Measurements from ENCODE around the gene P2RY8.
"Not testable (repeated sequence)": the region's sequence is repeated elsewhere in the genome, so short reads cannot be mapped to it uniquely, and the experiment has no call there.

P2RY8 gene

DNA sequence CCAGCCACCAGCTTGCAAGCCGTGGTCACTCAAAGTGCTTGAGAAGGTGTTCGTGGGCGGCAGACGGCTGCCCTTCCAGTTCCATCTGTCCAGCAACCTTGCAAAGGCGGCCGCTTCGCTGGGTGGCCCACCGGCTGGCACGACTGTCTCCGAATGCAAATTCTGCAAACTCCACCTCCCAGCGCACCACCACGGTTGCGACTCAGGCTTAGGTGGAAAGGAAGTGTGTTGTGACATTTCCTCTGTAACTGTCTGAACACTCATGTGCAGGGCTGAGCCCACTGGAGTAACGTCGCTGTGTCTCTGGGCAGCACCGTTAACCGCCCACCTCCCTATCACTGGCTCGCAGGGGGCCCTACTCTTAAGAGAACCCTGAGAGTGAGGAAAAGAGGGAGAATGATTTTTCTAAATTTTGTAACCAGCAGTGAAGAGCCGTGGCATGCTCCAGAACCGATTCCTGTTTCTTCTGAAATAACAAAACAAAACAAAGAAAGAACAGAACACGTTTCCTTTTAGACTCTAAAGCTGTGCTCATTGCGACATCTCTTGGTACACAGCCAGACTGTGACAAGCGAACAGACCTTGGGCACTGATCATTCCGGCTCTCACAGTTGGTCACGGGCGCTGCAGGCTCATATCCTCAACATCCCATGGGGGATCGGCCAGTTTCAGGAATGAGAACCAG, at the start of gene P2RY8:
Gene P2RY8 (minus strand): TSS at position 155 of the 685 bp plus-strand sequence. CDS start 70,627 bp downstream, outside the sequence.
- peak within 1 kb of the TSS; percentile 88 for H3K27ac Mint-ChIP-seq
- H3K27me3 Mint-ChIP-seq, result no peaks in the 10 kb centered on the region
- H3K4me3 Mint-ChIP-seq, result peak within 1 kb of the TSS; percentile 76
- H3K9me3 Mint-ChIP-seq, result no peaks in the 10 kb centered on the region
- no peaks in the 10 kb centered on the region for H3K36me3 Mint-ChIP-seq (ENCODE audit: low read depth)
- intact Hi-C loops (cut with micrococcal nuclease), result loop anchor here (1.0 to 5.0 kb wide), 3 partner anchors 35 to 83 kb away; no protein-coding TSS in a partner anchor
- peaks cover 37% of the 10 kb centered on the region for H3K4me1 Mint-ChIP-seq (ENCODE audit: low read depth)

DNA sequence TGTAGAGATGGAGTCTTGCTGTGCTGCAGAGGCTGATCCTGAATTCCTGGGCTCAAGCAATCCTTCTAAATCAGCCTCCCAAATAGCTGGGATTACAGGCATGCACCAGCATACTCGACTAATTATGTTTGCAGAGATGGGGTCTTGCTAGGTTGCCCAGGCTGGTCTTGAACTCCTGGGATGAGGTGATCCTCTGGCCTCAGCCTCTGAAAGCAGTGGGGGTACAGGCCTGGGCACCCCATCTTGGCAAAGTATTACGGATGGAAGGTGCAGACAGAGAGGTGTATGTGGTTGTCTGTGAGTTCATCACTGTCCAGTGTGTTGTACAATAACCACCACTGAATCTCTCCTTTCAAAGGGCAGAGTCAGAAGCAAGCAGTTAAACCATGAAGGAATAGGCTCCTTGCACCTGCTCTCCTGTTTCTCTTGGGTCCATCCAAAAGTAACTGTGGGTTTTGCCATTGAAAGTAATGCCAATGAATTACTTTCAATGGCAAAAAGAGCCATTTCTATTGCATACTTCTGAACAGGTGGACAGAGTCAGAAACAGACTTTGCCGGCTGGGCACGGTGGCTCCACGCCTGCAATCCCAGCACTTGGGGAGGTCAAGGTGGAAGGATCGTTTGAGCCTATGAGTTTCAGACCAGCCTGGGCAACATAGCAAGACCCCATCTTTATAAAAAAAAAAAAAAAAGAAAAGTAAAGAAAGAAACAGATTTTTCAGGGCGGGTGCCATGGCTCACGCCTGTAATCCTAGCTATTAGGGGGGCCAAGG, 47.4 kb upstream of the P2RY8 start:
- H3K27me3 Mint-ChIP-seq, result no peaks in the 10 kb centered on the region
- H3K4me3 Mint-ChIP-seq, result no peak overlapping the region
- H3K9me3 Mint-ChIP-seq, result no peaks in the 10 kb centered on the region
- H3K27ac Mint-ChIP-seq, result no peak overlapping the region
- H3K36me3 Mint-ChIP-seq (ENCODE audit: low read depth), result no peaks in the 10 kb centered on the region
- intact Hi-C loops (cut with micrococcal nuclease), result loop anchor here (5.0 kb wide), 1 partner anchor 47 kb away; the partner anchor contains the start of gene P2RY8
- peaks cover 13% of the 10 kb centered on the region for H3K4me1 Mint-ChIP-seq (ENCODE audit: low read depth)

GRCh38 chrX:1582686-1583437, 45.9 kb upstream of the P2RY8 start:
- intact Hi-C loops (cut with micrococcal nuclease), result loop anchor here (5.0 kb wide), 1 partner anchor 46 kb away; the partner anchor contains the start of gene P2RY8
- Mint-ChIP-seq H3K27me3 (no peaks in the 10 kb centered on the region), H3K27ac (peak overlapping the region; percentile 61), H3K9me3 (no peaks in the 10 kb centered on the region), H3K4me3 (no peak overlapping the region), H3K4me1 (ENCODE audit: low read depth) (peaks cover 13% of the 10 kb centered on the region), H3K36me3 (ENCODE audit: low read depth) (no peaks in the 10 kb centered on the region)

GRCh38 chrX:1581132-1581531, 44.1 kb upstream of the P2RY8 start:
- Mint-ChIP-seq H3K9me3 (no peaks in the 10 kb centered on the region), H3K36me3 (ENCODE audit: low read depth) (no peaks in the 10 kb centered on the region), H3K27ac (no peak overlapping the region), H3K27me3 (no peaks in the 10 kb centered on the region), H3K4me3 (no peak overlapping the region), H3K4me1 (ENCODE audit: low read depth) (peaks cover 13% of the 10 kb centered on the region)
- intact Hi-C loops (cut with micrococcal nuclease), result loop anchor here (1.0 to 5.0 kb wide), 2 partner anchors 44 to 127 kb away; partner anchors contain the start of gene P2RY8

GRCh38 chrX:1578511-1579173, 41.7 kb upstream of the P2RY8 start:
- H3K4me3 Mint-ChIP-seq, result no peak overlapping the region
- intact Hi-C loops (cut with micrococcal nuclease), result no loop called here
- peaks cover 12% of the 10 kb centered on the region for H3K4me1 Mint-ChIP-seq (ENCODE audit: low read depth)
- H3K27ac Mint-ChIP-seq, result no peak overlapping the region
- H3K36me3 Mint-ChIP-seq (ENCODE audit: low read depth), result no peaks in the 10 kb centered on the region
- H3K9me3 Mint-ChIP-seq, result no peaks in the 10 kb centered on the region
- H3K27me3 Mint-ChIP-seq, result no peaks in the 10 kb centered on the region

- no peaks in the 10 kb centered on the region for H3K9me3 Mint-ChIP-seq
- H3K27me3 Mint-ChIP-seq, result no peaks in the 10 kb centered on the region
- peaks cover 4% of the 10 kb centered on the region for H3K4me1 Mint-ChIP-seq (ENCODE audit: low read depth)
- no peak overlapping the region for H3K4me3 Mint-ChIP-seq
- no peak overlapping the region for H3K27ac Mint-ChIP-seq
- intact Hi-C loops (cut with micrococcal nuclease), result no loop called here
- H3K36me3 Mint-ChIP-seq (ENCODE audit: low read depth), result no peaks in the 10 kb centered on the region
Measured at GRCh38 chrX:1577845-1578244, 40.9 kb upstream of the P2RY8 start.

GRCh38 chrX:1576201-1576992, 39.4 kb upstream of the P2RY8 start:
- intact Hi-C loops (cut with micrococcal nuclease), result no loop called here
- Mint-ChIP-seq H3K36me3 (ENCODE audit: low read depth) (no peaks in the 10 kb centered on the region), H3K27me3 (no peaks in the 10 kb centered on the region)

DNA sequence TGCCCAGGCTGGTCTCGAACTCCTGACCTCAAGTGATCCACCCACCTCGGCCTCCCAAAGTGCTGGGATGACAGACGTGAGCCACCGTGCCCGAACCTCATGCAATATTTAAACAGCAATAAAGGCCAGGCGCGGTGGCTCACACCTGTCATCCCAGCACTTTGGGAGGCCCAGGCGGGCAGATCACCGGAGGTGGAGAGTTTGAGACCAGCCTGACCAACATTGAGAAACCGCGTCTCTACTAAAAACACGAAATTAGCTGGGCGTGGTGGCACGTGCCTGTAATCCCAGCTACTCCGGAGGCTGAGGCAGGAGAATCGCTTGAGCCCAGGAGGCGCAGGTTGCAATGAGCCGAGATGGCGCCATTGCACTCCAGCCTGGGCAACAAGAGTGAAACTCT, 37.2 kb upstream of the P2RY8 start:
- intact Hi-C loops (cut with micrococcal nuclease); H3K36me3 Mint-ChIP-seq (ENCODE audit: low read depth); H3K27ac Mint-ChIP-seq; H3K9me3 Mint-ChIP-seq; H3K4me3 Mint-ChIP-seq: not testable (repeated sequence)
- Mint-ChIP-seq H3K27me3 (peaks cover 14% of the 10 kb centered on the region), H3K4me1 (ENCODE audit: low read depth) (peaks cover 11% of the 10 kb centered on the region)

More at GRCh38 chrX:1576201-1576992, 39.4 kb upstream of the P2RY8 start:
- Mint-ChIP-seq H3K27ac (no peak overlapping the region), H3K9me3 (no peaks in the 10 kb centered on the region), H3K4me3 (no peak overlapping the region), H3K4me1 (ENCODE audit: low read depth) (no peaks in the 10 kb centered on the region)

DNA sequence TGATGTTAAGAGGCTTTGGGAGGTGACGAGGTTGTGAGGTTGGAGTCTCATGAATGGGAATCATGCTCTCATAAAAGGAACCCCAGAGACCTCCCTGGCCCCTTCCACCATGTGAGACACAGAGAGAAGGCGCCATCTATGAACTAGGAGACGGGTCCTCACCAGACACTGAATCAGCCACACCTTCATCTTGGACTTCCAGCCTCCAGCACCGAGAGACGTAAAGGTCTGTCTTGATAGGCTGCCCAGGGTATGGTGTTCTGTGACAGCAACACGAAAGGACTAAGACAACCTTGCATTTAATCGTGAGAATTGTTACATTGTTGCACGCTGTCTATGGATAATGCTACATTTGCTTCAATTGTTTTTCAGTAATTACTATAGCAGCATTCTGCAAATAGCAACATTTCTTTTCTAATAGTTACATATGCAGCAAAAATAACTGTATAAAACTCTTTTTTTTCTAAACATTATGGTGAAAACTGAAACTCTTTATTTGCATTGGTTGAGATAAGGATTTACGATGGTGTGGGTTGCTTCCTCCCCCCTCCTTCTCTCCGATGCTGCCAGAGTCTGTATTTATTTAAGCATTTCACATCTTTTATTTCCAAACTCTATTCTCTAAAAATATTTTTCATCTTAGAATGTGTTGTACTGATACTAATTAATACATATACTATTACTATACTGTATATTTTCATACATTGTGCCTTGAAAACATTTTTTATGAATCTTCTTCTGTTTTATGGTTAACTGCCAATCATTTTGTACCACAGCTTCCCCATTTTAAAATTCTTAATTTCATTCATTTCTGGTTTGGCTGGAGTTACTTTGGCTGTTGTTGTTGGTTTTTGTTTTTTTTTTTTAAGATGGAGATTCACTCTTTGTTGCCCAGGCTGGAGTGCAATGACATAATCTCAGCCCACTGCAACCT, 28.0 kb upstream of the P2RY8 start:
- Mint-ChIP-seq H3K27ac (no peak overlapping the region), H3K36me3 (ENCODE audit: low read depth) (no peaks in the 10 kb centered on the region), H3K9me3 (no peaks in the 10 kb centered on the region), H3K4me1 (ENCODE audit: low read depth) (peaks cover 7% of the 10 kb centered on the region), H3K4me3 (no peak overlapping the region), H3K27me3 (peaks cover 7% of the 10 kb centered on the region)
- intact Hi-C loops (cut with micrococcal nuclease), result no loop called here

- not testable (repeated sequence) for H3K4me3 Mint-ChIP-seq; H3K27ac Mint-ChIP-seq; H3K4me1 Mint-ChIP-seq (ENCODE audit: low read depth)
Measured at GRCh38 chrX:1564077-1564476, 27.1 kb upstream of the P2RY8 start.

DNA sequence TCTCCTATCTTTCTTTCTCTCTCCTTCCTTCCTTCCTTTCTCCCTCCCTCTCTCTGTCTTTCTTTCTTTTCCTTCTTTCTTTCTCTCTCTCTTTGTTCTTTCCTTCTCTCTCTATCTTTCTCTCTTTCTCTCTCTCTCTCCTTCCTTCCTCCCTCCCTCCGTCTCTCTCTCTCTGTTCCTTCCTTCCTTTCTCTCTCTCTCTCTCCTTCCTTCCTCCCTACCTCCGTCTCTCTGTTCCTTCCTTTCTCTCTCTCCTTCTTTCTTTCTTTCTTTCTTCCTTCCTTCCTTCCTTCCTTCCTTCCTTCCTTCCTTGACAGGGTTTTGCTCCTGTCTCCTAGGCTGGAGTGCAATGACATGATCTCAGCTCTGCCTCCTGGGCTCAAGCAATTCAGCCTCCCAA, 24.2 kb upstream of the P2RY8 start:
- H3K4me1 Mint-ChIP-seq (ENCODE audit: low read depth), result peaks cover 7% of the 10 kb centered on the region
- peak overlapping the region; percentile 16 for H3K27ac Mint-ChIP-seq
- H3K9me3 Mint-ChIP-seq, result no peaks in the 10 kb centered on the region
- H3K27me3 Mint-ChIP-seq, result peaks cover 2% of the 10 kb centered on the region
- intact Hi-C loops (cut with micrococcal nuclease), result no loop called here
- H3K36me3 Mint-ChIP-seq (ENCODE audit: low read depth), result no peaks in the 10 kb centered on the region
- no peak overlapping the region for H3K4me3 Mint-ChIP-seq

More at GRCh38 chrX:1564077-1564476, 27.1 kb upstream of the P2RY8 start:
- H3K36me3 Mint-ChIP-seq (ENCODE audit: low read depth); H3K9me3 Mint-ChIP-seq; H3K27me3 Mint-ChIP-seq; intact Hi-C loops (cut with micrococcal nuclease): not testable (repeated sequence)

DNA sequence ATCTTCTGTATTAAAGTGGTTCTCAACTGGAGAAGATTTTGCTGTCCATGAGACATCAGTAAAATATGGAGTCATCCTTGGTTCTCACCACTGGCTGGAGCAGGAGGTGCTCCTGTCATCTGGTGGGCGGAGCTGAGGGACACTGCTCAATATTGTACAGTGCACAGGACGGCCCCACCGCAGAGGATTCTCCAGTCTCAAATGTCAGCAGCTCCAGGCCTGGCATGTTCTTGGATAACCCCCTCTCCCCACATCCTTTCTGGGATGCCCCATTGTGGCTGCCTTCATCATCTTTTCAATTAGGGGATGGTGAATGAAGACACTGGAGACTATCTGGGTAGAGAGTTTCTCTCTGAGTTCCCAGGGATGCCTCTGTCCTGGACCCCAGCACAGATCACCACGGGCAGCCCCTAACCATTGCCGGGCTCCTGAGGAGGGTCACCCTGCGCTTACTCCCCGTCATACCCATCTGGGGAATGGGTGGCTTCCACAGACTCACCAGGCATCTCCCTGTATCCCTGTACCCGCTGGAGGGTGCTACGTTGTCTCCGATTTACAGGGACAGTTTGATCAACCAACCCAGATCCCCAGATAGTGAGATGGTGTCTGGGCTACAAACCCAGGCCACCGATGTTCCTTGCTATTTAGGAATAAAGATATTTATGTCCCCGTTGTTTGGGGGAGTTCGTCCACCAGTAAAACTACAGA, 21.9 kb upstream of the P2RY8 start:
- intact Hi-C loops (cut with micrococcal nuclease), result no loop called here
- H3K27ac Mint-ChIP-seq, result no peak overlapping the region
- no peaks in the 10 kb centered on the region for H3K36me3 Mint-ChIP-seq (ENCODE audit: low read depth)
- no peaks in the 10 kb centered on the region for H3K9me3 Mint-ChIP-seq
- no peak overlapping the region for H3K4me3 Mint-ChIP-seq
- peaks cover 2% of the 10 kb centered on the region for H3K27me3 Mint-ChIP-seq
- H3K4me1 Mint-ChIP-seq (ENCODE audit: low read depth), result peaks cover 22% of the 10 kb centered on the region

Measured in dendritic cell treated with granulocyte-macrophage colony-stimulating factor and Interleukin-4, amounts not matched to agents 40 ng/mL and 50 ng/mL, for 4 days (primary cell).